Prostate gland (tissue), 2 donors: ENCODE measurements around the gene ELAPOR1.

Experiments
- POLR2A ChIP-seq: fragments of 450-650 bp; IDR thresholded peaks from one replicate; pipeline ENCODE4 v1.6.1; 2016; ENCODE audit warnings: antibody characterized with exemption, mild to moderate bottlenecking
- POLR2AphosphoS5 ChIP-seq: sonication (generic); formaldehyde crosslinking; IDR thresholded peaks from one replicate; pipeline ENCODE4 v1.6.1; 2017; ENCODE audit warnings: antibody characterized with exemption
- TF ChIP-seq, protein P1 (sequence below), 4 experiments: fragments of 200-600 bp in 2 of 4; fragments of 450-650 bp in 2 of 4; sonication (generic) in 2 of 4; IDR thresholded peaks; 1 replicate in 3 of 4; 2 replicates in 1 of 4; pipeline ENCODE4 v1.5.1; 2016 to 2019; ENCODE audit warnings: antibody characterized with exemption in 4 of 4, mild to moderate bottlenecking in 2 of 4, moderate library complexity in 2 of 4

DNA sequence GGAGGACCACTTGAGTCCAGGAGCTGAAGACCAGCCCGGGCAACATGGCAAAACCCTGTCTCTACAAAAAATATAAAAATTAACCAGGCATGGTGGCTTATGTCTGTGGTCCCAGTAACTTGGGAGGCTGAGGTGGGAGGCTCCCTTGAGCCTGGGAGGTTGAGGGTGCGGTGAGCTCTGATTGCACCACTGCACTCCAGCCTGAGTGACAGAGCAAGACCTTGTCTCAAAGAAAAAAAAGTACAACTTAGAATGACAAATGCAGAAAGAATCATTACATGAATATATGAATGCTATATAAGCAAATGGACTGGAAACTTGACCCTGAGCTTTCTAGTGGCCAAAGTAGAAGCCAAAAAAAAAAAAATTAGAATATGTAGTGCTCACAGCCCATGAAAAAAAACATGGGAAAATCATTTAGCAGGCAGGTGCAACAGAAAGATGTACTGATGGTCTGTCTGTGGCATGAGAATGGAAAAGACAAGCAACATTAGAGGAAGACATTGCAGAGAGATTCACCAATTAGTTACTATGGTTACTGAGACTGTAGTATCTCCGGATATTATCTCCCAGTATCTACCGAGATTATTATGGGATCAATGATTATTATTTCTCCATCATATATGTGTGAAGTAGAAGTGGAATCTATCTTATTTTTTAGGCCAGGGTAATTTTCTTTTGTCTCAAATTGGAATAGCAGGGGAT is 19.2 kb downstream of the ELAPOR1 start:
- TF ChIP-seq, protein P1, sequence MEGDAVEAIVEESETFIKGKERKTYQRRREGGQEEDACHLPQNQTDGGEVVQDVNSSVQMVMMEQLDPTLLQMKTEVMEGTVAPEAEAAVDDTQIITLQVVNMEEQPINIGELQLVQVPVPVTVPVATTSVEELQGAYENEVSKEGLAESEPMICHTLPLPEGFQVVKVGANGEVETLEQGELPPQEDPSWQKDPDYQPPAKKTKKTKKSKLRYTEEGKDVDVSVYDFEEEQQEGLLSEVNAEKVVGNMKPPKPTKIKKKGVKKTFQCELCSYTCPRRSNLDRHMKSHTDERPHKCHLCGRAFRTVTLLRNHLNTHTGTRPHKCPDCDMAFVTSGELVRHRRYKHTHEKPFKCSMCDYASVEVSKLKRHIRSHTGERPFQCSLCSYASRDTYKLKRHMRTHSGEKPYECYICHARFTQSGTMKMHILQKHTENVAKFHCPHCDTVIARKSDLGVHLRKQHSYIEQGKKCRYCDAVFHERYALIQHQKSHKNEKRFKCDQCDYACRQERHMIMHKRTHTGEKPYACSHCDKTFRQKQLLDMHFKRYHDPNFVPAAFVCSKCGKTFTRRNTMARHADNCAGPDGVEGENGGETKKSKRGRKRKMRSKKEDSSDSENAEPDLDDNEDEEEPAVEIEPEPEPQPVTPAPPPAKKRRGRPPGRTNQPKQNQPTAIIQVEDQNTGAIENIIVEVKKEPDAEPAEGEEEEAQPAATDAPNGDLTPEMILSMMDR (IDR thresholded peaks at IDR 0.05) = no peak
- no peak for TF ChIP-seq POLR2A
- TF ChIP-seq POLR2AphosphoS5 = no peak
